Measurements from ENCODE around the gene SRBD1. TPM values are rescaled to one million over a fixed set of nuclear protein-coding genes. Genes with fewer than 3 reads are reported as not detected.

SRBD1 gene, protein sequence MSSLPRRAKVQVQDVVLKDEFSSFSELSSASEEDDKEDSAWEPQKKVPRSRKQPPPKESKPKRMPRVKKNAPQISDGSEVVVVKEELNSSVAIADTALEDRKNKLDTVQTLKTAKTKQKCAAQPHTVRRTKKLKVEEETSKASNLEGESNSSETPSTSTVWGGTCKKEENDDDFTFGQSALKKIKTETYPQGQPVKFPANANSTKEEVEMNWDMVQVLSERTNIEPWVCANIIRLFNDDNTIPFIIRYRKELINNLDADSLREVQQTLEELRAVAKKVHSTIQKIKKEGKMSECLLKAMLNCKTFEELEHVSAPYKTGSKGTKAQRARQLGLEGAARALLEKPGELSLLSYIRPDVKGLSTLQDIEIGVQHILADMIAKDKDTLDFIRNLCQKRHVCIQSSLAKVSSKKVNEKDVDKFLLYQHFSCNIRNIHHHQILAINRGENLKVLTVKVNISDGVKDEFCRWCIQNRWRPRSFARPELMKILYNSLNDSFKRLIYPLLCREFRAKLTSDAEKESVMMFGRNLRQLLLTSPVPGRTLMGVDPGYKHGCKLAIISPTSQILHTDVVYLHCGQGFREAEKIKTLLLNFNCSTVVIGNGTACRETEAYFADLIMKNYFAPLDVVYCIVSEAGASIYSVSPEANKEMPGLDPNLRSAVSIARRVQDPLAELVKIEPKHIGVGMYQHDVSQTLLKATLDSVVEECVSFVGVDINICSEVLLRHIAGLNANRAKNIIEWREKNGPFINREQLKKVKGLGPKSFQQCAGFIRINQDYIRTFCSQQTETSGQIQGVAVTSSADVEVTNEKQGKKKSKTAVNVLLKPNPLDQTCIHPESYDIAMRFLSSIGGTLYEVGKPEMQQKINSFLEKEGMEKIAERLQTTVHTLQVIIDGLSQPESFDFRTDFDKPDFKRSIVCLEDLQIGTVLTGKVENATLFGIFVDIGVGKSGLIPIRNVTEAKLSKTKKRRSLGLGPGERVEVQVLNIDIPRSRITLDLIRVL
- 16.2 to 22.6 TPM (median 19.3 TPM) in 3 replicates for total RNA-seq

DNA sequence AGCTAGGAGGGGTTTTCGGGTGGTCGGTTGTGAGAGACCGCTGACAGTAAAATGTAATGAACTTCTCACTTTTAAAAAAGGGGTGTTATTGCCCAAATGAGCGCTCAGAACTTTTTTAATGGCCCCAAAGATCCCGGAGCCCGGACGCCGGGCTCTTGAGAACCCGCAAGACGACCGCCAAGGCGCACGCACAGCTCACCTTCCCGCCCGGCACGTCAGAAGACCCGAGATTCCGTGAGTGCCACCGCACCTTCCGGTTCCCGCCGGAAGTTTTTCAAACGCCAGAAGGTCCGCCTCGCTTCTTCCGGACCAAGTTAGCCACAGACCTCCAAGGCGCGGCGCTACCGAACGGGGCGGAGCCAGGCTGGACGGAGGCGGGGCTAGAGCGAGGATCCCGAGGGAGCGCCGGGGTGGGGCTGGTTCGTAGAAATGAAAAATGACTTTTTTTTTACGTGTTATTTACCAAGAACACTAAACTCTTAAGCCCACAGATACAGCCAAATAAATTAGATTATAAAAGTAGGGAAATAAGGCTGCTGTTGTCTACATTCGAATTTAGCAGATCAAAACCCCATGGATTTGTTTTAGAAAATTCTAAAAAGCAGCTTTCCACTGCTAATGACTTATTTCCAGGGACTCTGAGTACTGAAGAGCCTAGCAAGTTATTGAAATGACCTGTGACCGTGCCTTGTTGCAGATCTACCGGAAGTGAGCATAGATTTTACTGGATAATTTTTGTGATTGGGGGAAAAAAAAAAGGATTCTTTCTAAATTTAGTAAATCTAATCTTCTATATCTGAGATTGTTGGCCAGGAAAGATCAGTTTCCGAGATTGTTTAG, at the start of gene SRBD1:
SRBD1 (minus strand) TSS at position 248 of the 840 bp plus-strand sequence. CDS start 5,826 bp downstream, outside the sequence.
- H3K27ac Mint-ChIP-seq, result peak within 1 kb of the TSS; percentile 99
- peaks cover 27% of the 10 kb centered on the region for H3K4me1 Mint-ChIP-seq
- H3K4me3 Mint-ChIP-seq, result peak within 1 kb of the TSS; percentile 98
- H3K36me3 Mint-ChIP-seq, result no peaks in the 10 kb centered on the region
- peak; percentile 90 to 96 for DNase-seq (ENCODE audit: low spot score in 2 of 2, unreplicated experiment in 2 of 2)
- H3K27me3 Mint-ChIP-seq (ENCODE audit: low read depth), result no peaks in the 10 kb centered on the region
- H3K9me3 Mint-ChIP-seq, result no peaks in the 10 kb centered on the region
- TF ChIP-seq, protein P1, sequence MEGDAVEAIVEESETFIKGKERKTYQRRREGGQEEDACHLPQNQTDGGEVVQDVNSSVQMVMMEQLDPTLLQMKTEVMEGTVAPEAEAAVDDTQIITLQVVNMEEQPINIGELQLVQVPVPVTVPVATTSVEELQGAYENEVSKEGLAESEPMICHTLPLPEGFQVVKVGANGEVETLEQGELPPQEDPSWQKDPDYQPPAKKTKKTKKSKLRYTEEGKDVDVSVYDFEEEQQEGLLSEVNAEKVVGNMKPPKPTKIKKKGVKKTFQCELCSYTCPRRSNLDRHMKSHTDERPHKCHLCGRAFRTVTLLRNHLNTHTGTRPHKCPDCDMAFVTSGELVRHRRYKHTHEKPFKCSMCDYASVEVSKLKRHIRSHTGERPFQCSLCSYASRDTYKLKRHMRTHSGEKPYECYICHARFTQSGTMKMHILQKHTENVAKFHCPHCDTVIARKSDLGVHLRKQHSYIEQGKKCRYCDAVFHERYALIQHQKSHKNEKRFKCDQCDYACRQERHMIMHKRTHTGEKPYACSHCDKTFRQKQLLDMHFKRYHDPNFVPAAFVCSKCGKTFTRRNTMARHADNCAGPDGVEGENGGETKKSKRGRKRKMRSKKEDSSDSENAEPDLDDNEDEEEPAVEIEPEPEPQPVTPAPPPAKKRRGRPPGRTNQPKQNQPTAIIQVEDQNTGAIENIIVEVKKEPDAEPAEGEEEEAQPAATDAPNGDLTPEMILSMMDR (IDR thresholded peaks at IDR 0.05; ENCODE audit: unreplicated experiment), result no peak

DNA sequence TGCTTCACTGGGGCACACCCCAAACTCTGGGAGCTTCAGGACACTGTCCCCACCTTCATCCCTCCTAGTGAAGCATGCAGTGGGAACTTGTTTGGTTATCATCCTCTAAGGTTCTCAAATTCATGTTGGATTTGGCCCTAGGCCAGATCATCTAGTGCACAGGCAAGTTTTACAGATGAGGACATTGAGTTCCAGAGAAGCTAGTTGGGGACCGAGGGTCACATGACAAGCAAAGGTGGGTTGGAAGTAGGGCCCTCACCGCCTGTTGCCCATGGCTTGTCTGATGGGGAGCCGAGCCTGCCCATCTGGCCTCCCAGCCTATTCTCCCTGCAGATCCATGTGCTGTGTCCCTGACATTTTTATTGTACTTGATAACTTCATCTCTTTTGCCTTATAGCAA, 43.2 kb upstream of the SRBD1 start:
- H3K27me3 Mint-ChIP-seq (ENCODE audit: low read depth), result peaks cover 11% of the 10 kb centered on the region
- H3K4me1 Mint-ChIP-seq, result peaks cover 30% of the 10 kb centered on the region
- no peak for DNase-seq (ENCODE audit: low spot score in 2 of 2, unreplicated experiment in 2 of 2)
- H3K4me3 Mint-ChIP-seq, result no peak overlapping the region
- TF ChIP-seq, protein P1 (IDR thresholded peaks at IDR 0.05; ENCODE audit: unreplicated experiment), result no peak
- no peaks in the 10 kb centered on the region for H3K9me3 Mint-ChIP-seq
- no peak overlapping the region for H3K27ac Mint-ChIP-seq
- no peaks in the 10 kb centered on the region for H3K36me3 Mint-ChIP-seq

DNA sequence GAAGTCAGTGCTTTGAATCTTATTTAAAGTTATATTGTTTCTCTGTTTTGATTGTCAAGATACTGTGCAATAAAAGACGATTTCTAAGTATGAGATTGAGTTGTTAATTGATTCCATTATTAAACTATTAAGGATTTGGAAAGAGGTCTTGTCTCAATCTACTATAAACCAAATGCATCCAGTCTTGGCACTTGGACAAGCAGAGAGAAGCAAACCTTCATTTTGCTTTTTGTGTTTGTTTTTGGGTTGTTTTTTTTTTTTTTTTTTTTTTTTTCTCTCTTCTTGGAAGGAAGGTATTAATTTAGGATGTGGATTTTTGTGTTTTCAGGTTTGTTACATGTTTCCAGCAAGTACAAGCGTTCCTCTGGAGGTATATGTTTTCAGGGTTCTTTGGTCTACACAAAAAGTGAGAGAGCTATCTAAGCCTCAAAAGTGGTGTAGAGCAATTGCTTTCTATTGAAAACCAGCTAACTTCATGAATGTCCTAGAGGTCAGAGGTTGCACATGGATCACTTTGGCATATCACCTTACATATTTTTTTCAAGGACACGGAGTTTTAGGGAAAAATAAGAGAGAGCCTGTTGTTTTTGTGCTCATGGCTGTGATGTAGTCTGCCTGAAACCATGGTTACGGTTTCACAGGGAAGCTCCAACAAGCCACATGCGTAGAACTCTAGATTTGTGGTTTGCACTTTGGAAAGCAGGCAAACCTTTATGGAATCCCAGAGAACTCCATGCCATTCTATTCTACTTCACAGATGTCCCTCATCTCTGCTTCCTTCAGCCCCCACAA, 42.3 kb upstream of the SRBD1 start:
- Mint-ChIP-seq H3K4me3 (peak overlapping the region; percentile 73), H3K27me3 (ENCODE audit: low read depth) (peaks cover 12% of the 10 kb centered on the region), H3K4me1 (peaks cover 32% of the 10 kb centered on the region), H3K36me3 (no peaks in the 10 kb centered on the region), H3K9me3 (no peaks in the 10 kb centered on the region), H3K27ac (no peak overlapping the region)
- TF ChIP-seq, protein P1 (IDR thresholded peaks at IDR 0.05; ENCODE audit: unreplicated experiment), result no peak
- DNase-seq (ENCODE audit: low spot score in 2 of 2, unreplicated experiment in 2 of 2), result no peak

DNA sequence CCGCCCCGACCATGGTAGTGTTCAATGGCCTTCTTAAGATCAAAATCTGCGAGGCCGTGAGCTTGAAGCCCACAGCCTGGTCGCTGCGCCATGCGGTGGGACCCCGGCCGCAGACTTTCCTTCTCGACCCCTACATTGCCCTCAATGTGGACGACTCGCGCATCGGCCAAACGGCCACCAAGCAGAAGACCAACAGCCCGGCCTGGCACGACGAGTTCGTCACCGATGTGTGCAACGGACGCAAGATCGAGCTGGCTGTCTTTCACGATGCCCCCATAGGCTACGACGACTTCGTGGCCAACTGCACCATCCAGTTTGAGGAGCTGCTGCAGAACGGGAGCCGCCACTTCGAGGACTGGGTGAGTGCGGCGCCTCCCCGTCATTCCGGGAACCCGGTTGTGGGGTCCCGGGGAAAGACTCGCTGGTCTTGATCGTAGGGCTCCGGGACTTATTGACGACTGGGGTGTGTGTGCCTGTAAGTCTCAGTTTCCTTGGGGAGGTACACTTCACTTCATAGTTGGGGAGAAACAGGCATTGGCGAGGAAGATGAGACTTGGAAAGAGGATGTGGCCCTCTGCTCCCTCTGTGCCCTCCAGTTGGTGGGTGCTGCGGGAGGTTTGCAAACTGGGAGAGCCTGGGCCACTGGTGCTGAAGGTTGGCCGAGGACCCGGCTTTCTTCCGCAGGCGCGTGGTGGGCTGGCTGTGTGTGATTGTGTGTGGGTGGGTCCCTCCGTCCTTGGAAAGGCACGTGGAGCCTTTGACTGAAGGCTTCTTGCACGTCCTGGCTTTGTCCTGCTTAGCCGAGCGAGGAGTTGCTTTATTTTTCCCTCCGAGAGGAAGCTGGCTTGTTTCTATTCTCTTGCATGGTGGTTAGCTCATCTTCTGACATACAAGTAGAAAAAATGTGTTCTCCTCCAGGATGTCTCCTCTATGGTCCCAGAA, 41.3 kb upstream of the SRBD1 start:
- DNase-seq (ENCODE audit: low spot score in 2 of 2, unreplicated experiment in 2 of 2), result peak; percentile 21 to 50
- H3K27ac Mint-ChIP-seq, result peak overlapping the region; percentile 51
- no peaks in the 10 kb centered on the region for H3K9me3 Mint-ChIP-seq
- TF ChIP-seq, protein P1 (IDR thresholded peaks at IDR 0.05; ENCODE audit: unreplicated experiment), result no peak
- no peaks in the 10 kb centered on the region for H3K36me3 Mint-ChIP-seq
- H3K4me1 Mint-ChIP-seq, result peaks cover 32% of the 10 kb centered on the region
- H3K27me3 Mint-ChIP-seq (ENCODE audit: low read depth), result peaks cover 18% of the 10 kb centered on the region
- peak overlapping the region; percentile 73 for H3K4me3 Mint-ChIP-seq

All from mesothelial cell of epicardium (in vitro differentiated cells).